Right kidney (tissue), 1 donor: ENCODE data around the gene ATP9A.

Source experiments
- DNase-seq: peaks from one replicate; pipeline ENCODE4 v3.0.0-alpha.2; 2016

The ATP9A gene

GRCh38 chr20:51628533-51629398, 139.4 kb downstream of the ATP9A start:
- DNase-seq, result no peak

GRCh38 chr20:51627586-51627985, 140.6 kb downstream of the ATP9A start:
- DNase-seq, result no peak

- no peak for DNase-seq
These were observed 143.1 kb downstream of the ATP9A start for GRCh38 chr20:51625105-51625504.

GRCh38 chr20:51624157-51624731, 143.9 kb downstream of the ATP9A start:
- DNase-seq, result peak; percentile 56

GRCh38 chr20:51623255-51623654, 144.9 kb downstream of the ATP9A start:
- no peak for DNase-seq

GRCh38 chr20:51622004-51622874, 146.0 kb downstream of the ATP9A start:
- no peak for DNase-seq

GRCh38 chr20:51620432-51620831, 147.8 kb downstream of the ATP9A start:
- DNase-seq, result no peak

GRCh38 chr20:51616060-51616459, 152.1 kb downstream of the ATP9A start:
- DNase-seq, result no peak

- no peak for DNase-seq
These were observed 153.5 kb downstream of the ATP9A start for GRCh38 chr20:51614687-51615086.

GRCh38 chr20:51613580-51613979, 154.6 kb downstream of the ATP9A start:
- DNase-seq, result no peak

- DNase-seq, result no peak
These were observed 155.3 kb downstream of the ATP9A start for GRCh38 chr20:51612896-51613295.

GRCh38 chr20:51611625-51611890, 156.6 kb downstream of the ATP9A start:
- DNase-seq, result no peak

- DNase-seq, result no peak
These were observed 157.2 kb downstream of the ATP9A start for GRCh38 chr20:51610761-51611624.

- DNase-seq, result no peak
These were observed 158.1 kb downstream of the ATP9A start for GRCh38 chr20:51610111-51610510.

GRCh38 chr20:51609251-51609650, 158.9 kb downstream of the ATP9A start:
- no peak for DNase-seq

- DNase-seq, result no peak
These were observed 160.1 kb downstream of the ATP9A start for GRCh38 chr20:51608061-51608460.

GRCh38 chr20:51607170-51607569, 161.0 kb downstream of the ATP9A start:
- no peak for DNase-seq

GRCh38 chr20:51604851-51605250, 163.3 kb downstream of the ATP9A start:
- no peak for DNase-seq

- no peak for DNase-seq
These were observed 166.1 kb downstream of the ATP9A start for GRCh38 chr20:51602131-51602530.

GRCh38 chr20:51600950-51601349, 167.2 kb downstream of the ATP9A start:
- DNase-seq, result no peak

- no peak for DNase-seq
These were observed 168.2 kb downstream of the ATP9A start for GRCh38 chr20:51600016-51600420.

- DNase-seq, result no peak
These were observed 169.6 kb downstream of the ATP9A start for GRCh38 chr20:51598556-51598955.
